ENCODE results near the gene POU6F2. TPM values are rescaled to one million over a fixed set of nuclear protein-coding genes. Genes with fewer than 3 reads are reported as not detected.

POU6F2 gene
- total RNA-seq, 1 experiment from 2014 or later: not detected

- no peak overlapping the region for H3K4me3 ChIP-seq (ENCODE audit: low read depth in 2 of 2, low read length in 2 of 2)
- ATAC-seq (no peak), DNase-seq (ENCODE audit: low read depth, low spot score) (no peak)
- ChIA-PET POLR2A (no interaction called here), CTCF (no interaction called here)
- H3K36me3 ChIP-seq (ENCODE audit: control insufficient read depth, insufficient read depth, low read length): no peaks in the 10 kb centered on the region
- BruUV-seq (replicated peaks): no TSS peak
- no peak overlapping the region for H3K27ac ChIP-seq (ENCODE audit: low read length)
- intact Hi-C loops (cut with micrococcal nuclease; ENCODE audit: unreplicated experiment) (no loop called here), in situ Hi-C loops (cut with HindIII; ENCODE audit: low pct_unique_long_range_greater_than_20kb, low sequenced_read_pairs) (no loop called here)
- H3K9me3 ChIP-seq (ENCODE audit: control insufficient read depth, insufficient read depth, low read depth, low read length): no peaks in the 10 kb centered on the region
- no peaks in the 10 kb centered on the region for H3K4me1 ChIP-seq (ENCODE audit: control insufficient read depth, insufficient read depth, low read length)
- TF ChIP-seq REST (IDR thresholded peaks at IDR 0.05; ENCODE audit: insufficient read depth in 1 of 2, low read depth in 2 of 2, low read length in 1 of 2) (no peak), CTCF (IDR thresholded peaks at IDR 0.05) (no peak), POLR2AphosphoS5 (IDR thresholded peaks at IDR 0.05; ENCODE audit: low read depth, low read length) (no peak), SIN3A (IDR thresholded peaks at IDR 0.05; ENCODE audit: borderline replicate concordance, insufficient read depth, low read depth, low read length) (no peak)
- H3K27me3 ChIP-seq (ENCODE audit: control insufficient read depth, insufficient read depth, low read length): peaks cover 8% of the 10 kb centered on the region
These were observed 503.2 kb downstream of the POU6F2 start for GRCh38 chr7:39480901-39481300.

GRCh38 chr7:39488467-39489393 is 511.0 kb downstream of the POU6F2 start:
- intact Hi-C loops (cut with micrococcal nuclease; ENCODE audit: unreplicated experiment) (no loop called here), in situ Hi-C loops (cut with HindIII; ENCODE audit: low pct_unique_long_range_greater_than_20kb, low sequenced_read_pairs) (no loop called here)
- Histone ChIP-seq H3K27ac (ENCODE audit: low read length) (no peak overlapping the region), H3K27me3 (ENCODE audit: control insufficient read depth, insufficient read depth, low read length) (peaks cover 12% of the 10 kb centered on the region), H3K9me3 (ENCODE audit: control insufficient read depth, insufficient read depth, low read depth, low read length) (no peaks in the 10 kb centered on the region), H3K36me3 (ENCODE audit: control insufficient read depth, insufficient read depth, low read length) (no peaks in the 10 kb centered on the region), H3K4me1 (ENCODE audit: control insufficient read depth, insufficient read depth, low read length) (no peaks in the 10 kb centered on the region), H3K4me3 (ENCODE audit: low read depth in 2 of 2, low read length in 2 of 2) (no peak overlapping the region)
- POLR2A ChIA-PET: no interaction called here
- CTCF ChIA-PET: interaction anchor here (0.5 kb wide), 1 partner anchor 877 kb away, joined by 6 read pairs; no protein-coding TSS in a partner anchor
- ATAC-seq (no peak), DNase-seq (ENCODE audit: low read depth, low spot score) (no peak)
- BruUV-seq (replicated peaks): no TSS peak
- TF ChIP-seq SIN3A (IDR thresholded peaks at IDR 0.05; ENCODE audit: borderline replicate concordance, insufficient read depth, low read depth, low read length) (no peak), POLR2AphosphoS5 (IDR thresholded peaks at IDR 0.05; ENCODE audit: low read depth, low read length) (no peak), REST (IDR thresholded peaks at IDR 0.05; ENCODE audit: insufficient read depth in 1 of 2, low read depth in 2 of 2, low read length in 1 of 2) (no peak), CTCF (IDR thresholded peaks at IDR 0.05) (no peak), TCF7L2 (IDR thresholded peaks at IDR 0.05; ENCODE audit: low read depth, low read length) (no peak)
